Panc1 (cell line): Measurements from ENCODE around the gene PDE10A.
"Not testable (repeated sequence)": the region's sequence is repeated elsewhere in the genome, so short reads cannot be mapped to it uniquely, and the experiment has no call there.

Experiments used
- POLR2AphosphoS5 ChIP-seq: IDR thresholded peaks from 2 replicates; pipeline ENCODE4 v1.6.1; 2012; ENCODE audit warnings: mild to moderate bottlenecking, low read depth, low read length, moderate library complexity
- TCF7L2 ChIP-seq: IDR thresholded peaks from 2 replicates; pipeline ENCODE4 v1.6.1; 2011; ENCODE audit warnings: mild to moderate bottlenecking, low read depth, low read length, inconsistent platforms
- TF ChIP-seq, protein P1 (sequence below): fragments of 450-650 bp; IDR thresholded peaks from 2 replicates; pipeline ENCODE4 v1.5.1; 2017; ENCODE audit warnings: mild to moderate bottlenecking
- TF ChIP-seq, protein P2 (sequence below), 2 experiments: IDR thresholded peaks; 2 replicates each; pipeline ENCODE4 v1.6.1; 2011 to 2012; ENCODE audit warnings: low read depth in 2 of 2, control low read depth in 1 of 2, low read length in 1 of 2, mild to moderate bottlenecking in 1 of 2, moderate library complexity in 1 of 2; ENCODE audit not compliant: insufficient read depth in 1 of 2

DNA sequence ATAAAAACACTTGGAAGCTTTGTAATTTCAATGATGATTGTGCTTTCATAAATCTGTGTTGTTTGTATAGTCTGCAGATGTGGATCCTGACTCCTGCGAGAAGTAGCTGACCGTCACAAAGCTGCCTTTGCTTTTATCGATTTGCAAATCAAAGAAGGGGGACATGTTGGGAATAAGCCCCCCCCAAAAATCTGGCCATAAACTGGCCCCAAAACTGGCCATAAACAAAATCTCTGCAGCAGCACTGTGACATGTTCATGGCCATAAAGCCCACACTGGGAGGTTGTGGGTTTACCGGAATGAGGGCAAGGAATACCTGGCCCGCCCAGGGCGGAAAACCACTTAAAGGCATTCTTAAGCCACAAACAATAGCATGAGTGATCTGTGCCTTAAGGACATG is 199.5 kb downstream of the PDE10A start:
- TF ChIP-seq, protein P1, sequence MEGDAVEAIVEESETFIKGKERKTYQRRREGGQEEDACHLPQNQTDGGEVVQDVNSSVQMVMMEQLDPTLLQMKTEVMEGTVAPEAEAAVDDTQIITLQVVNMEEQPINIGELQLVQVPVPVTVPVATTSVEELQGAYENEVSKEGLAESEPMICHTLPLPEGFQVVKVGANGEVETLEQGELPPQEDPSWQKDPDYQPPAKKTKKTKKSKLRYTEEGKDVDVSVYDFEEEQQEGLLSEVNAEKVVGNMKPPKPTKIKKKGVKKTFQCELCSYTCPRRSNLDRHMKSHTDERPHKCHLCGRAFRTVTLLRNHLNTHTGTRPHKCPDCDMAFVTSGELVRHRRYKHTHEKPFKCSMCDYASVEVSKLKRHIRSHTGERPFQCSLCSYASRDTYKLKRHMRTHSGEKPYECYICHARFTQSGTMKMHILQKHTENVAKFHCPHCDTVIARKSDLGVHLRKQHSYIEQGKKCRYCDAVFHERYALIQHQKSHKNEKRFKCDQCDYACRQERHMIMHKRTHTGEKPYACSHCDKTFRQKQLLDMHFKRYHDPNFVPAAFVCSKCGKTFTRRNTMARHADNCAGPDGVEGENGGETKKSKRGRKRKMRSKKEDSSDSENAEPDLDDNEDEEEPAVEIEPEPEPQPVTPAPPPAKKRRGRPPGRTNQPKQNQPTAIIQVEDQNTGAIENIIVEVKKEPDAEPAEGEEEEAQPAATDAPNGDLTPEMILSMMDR = not testable (repeated sequence)
- not testable (repeated sequence) for TF ChIP-seq POLR2AphosphoS5, TCF7L2
- TF ChIP-seq, protein P2, sequence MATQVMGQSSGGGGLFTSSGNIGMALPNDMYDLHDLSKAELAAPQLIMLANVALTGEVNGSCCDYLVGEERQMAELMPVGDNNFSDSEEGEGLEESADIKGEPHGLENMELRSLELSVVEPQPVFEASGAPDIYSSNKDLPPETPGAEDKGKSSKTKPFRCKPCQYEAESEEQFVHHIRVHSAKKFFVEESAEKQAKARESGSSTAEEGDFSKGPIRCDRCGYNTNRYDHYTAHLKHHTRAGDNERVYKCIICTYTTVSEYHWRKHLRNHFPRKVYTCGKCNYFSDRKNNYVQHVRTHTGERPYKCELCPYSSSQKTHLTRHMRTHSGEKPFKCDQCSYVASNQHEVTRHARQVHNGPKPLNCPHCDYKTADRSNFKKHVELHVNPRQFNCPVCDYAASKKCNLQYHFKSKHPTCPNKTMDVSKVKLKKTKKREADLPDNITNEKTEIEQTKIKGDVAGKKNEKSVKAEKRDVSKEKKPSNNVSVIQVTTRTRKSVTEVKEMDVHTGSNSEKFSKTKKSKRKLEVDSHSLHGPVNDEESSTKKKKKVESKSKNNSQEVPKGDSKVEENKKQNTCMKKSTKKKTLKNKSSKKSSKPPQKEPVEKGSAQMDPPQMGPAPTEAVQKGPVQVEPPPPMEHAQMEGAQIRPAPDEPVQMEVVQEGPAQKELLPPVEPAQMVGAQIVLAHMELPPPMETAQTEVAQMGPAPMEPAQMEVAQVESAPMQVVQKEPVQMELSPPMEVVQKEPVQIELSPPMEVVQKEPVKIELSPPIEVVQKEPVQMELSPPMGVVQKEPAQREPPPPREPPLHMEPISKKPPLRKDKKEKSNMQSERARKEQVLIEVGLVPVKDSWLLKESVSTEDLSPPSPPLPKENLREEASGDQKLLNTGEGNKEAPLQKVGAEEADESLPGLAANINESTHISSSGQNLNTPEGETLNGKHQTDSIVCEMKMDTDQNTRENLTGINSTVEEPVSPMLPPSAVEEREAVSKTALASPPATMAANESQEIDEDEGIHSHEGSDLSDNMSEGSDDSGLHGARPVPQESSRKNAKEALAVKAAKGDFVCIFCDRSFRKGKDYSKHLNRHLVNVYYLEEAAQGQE (IDR thresholded peaks at IDR 0.05; ENCODE audit: insufficient read depth in 1 of 2, low read depth in 2 of 2, low read length in 1 of 2) = not testable (repeated sequence)
